ENCODE measurements around the gene CCDC27.

Gene CCDC27

DNA sequence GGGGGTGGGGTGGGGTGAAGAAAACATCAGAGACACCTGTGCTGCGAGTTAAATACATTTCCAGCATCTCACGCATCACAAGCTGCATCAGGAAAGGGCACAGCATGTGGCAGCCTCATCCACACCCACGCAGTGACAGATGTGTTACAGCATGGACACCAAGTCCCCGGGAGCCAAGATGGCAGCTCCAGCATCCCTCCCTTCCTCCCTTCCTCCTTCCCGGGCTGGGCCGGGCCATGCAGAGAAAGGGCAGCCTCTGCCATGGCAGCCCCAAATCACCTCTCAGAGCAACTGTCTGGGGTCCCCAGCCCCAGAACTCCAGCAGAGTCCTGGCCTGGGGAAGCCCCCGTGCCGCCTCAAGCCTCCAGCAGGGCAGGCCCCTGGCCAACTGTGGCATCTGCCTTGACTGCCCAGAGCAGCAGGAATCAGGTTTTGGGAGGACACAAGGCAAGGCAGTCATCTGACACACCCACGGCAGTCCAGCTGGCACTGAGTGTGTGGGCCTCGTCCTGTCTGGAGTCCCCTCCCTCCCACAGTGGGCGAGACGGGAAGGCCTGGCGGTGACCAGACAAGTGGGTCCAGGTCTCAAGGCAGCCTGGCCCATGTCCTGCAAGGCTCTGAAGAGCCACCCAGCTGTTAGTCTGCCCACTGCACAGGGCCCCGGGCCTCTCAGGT, 26.5 kb downstream of the CCDC27 start:
- Mint-ChIP-seq H3K4me3 (no peak overlapping the region), H3K9me3 (no peaks in the 10 kb centered on the region), H3K36me3 (ENCODE audit: low read depth) (peaks cover 18% of the 10 kb centered on the region)

DNA sequence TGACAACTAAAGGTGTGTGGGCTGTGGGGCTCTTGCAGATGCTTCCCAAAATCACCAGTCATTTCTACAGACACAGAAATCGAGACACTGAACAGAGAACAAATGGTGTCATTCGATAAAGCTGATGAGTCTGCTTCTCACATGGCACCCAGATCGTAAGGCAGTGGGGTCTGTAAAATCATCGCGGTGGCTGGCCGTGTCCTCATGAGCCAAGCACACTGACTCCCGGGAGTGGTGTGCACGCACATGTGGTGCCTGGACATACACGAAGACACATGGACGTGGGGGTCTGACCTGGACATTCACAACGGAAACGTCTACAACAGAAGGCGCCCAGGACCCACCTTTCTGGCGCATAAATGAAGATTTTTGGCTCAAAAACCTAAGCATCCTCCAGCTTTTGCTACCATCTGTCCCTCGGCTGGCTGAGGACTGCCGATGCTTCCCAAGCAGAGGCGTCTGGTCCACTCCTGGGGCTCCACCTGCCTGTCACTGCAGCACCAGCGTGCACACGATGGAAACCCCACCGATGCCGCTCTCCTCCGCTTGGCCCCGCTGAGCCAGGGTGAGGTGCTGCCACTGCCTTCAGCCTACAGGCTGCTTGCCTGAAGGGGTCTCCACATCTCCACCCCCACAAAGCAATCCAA, 27.1 kb downstream of the CCDC27 start:
- no peak overlapping the region for H3K27ac Mint-ChIP-seq
- peaks cover 2% of the 10 kb centered on the region for H3K4me1 Mint-ChIP-seq (ENCODE audit: low read depth)
- no peaks in the 10 kb centered on the region for H3K27me3 Mint-ChIP-seq (ENCODE audit: low read depth)
- no peaks in the 10 kb centered on the region for H3K9me3 Mint-ChIP-seq
- H3K36me3 Mint-ChIP-seq (ENCODE audit: low read depth): peaks cover 22% of the 10 kb centered on the region
- no peak overlapping the region for H3K4me3 Mint-ChIP-seq

More for the DNA sequence above, 26.5 kb downstream of the CCDC27 start:
- H3K4me1 Mint-ChIP-seq (ENCODE audit: low read depth): peaks cover 2% of the 10 kb centered on the region
- H3K27ac Mint-ChIP-seq: no peak overlapping the region
- H3K27me3 Mint-ChIP-seq (ENCODE audit: low read depth): no peaks in the 10 kb centered on the region

DNA sequence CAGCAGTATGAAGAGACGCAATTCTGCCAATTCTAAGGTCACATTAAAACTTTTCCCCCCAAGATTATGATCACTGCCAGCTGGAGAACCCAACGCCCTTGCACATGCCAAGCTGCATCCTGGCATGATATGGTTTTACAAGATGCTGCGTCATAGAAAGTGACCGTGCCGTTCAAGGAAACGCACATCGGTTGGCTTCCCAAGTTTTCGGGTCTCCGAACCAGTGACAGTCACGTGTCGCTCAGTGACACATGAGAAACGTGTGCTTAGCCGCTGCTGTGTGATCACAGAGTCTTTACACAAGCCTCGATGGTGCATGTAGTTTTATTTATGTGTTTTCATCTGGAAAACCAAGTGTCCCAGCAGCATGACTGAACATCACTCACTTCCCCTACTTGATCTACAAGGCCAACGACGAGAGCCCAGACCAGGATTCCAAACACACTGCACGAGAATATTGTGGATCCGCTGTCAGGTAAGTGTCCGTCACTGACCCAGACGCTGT, 27.7 kb downstream of the CCDC27 start:
- Mint-ChIP-seq H3K27me3 (ENCODE audit: low read depth) (no peaks in the 10 kb centered on the region), H3K27ac (no peak overlapping the region), H3K4me1 (ENCODE audit: low read depth) (peaks cover 2% of the 10 kb centered on the region), H3K4me3 (no peak overlapping the region), H3K9me3 (no peaks in the 10 kb centered on the region), H3K36me3 (ENCODE audit: low read depth) (peaks cover 27% of the 10 kb centered on the region)

DNA sequence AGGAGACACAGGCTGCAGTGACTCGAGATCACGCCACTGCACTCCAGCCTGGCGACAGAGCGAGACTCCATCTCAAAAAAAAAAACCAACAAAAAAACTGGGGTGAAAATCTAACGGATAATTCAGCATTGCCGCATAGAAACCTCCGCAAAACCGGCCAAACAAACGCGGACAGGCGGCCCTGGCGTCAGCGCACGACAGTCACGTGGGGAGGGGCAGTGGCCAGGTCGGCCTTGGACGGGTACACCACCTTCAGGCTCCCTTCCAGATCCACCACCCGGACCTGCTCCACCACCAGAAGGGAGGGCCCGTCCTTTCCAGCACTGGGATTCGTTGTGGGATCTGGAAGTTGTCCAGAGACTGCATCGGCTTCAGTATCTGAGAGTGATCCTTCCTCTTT, 28.7 kb downstream of the CCDC27 start:
- H3K9me3 Mint-ChIP-seq: no peaks in the 10 kb centered on the region
- no peaks in the 10 kb centered on the region for H3K4me1 Mint-ChIP-seq (ENCODE audit: low read depth)
- H3K4me3 Mint-ChIP-seq: no peak overlapping the region
- peaks cover 33% of the 10 kb centered on the region for H3K36me3 Mint-ChIP-seq (ENCODE audit: low read depth)
- no peak overlapping the region for H3K27ac Mint-ChIP-seq
- H3K27me3 Mint-ChIP-seq (ENCODE audit: low read depth): no peaks in the 10 kb centered on the region

DNA sequence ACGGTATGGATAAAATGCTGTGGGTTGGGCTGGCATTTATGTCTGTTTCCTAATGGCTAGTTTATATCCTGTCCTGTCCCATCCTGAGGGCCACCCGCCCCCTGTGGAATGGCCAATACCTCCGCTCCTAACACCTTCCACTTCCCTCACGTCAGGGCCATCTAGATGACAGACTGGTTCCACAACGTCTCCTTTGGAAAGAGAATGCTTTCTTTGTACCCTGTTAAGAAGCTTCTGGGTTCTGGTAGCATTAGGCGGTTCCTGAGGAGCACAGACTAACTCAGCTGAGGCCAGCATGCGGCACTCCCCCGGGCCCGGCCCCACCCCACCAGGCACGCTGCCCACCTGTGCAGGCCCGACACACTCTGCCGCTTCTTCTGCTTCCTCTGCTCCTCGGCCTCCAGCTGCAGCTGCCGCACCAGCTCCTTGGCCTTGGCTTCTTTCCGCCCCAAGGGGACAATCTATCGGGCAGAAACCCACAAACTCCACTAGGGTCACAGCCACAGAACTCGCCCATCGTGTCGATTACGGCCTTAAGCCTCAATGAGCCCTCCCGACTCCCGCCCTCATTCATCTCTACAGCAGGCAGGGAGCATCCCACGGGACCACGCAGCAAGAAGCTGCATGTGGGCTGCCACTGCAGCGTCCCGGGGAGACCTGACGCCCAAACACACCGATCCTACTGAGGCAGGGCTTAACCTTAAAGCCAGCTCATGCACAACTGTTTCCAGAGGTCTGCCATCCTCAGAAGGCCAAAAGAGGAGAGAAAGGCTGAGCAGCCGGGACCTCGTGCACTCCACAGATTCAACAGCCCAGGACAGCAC, 31.6 kb downstream of the CCDC27 start:
- no peak overlapping the region for H3K4me3 Mint-ChIP-seq
- H3K4me1 Mint-ChIP-seq (ENCODE audit: low read depth): peaks cover 14% of the 10 kb centered on the region
- no peaks in the 10 kb centered on the region for H3K9me3 Mint-ChIP-seq
- no peak overlapping the region for H3K27ac Mint-ChIP-seq
- no peaks in the 10 kb centered on the region for H3K27me3 Mint-ChIP-seq (ENCODE audit: low read depth)
- peaks cover 39% of the 10 kb centered on the region for H3K36me3 Mint-ChIP-seq (ENCODE audit: low read depth)

DNA sequence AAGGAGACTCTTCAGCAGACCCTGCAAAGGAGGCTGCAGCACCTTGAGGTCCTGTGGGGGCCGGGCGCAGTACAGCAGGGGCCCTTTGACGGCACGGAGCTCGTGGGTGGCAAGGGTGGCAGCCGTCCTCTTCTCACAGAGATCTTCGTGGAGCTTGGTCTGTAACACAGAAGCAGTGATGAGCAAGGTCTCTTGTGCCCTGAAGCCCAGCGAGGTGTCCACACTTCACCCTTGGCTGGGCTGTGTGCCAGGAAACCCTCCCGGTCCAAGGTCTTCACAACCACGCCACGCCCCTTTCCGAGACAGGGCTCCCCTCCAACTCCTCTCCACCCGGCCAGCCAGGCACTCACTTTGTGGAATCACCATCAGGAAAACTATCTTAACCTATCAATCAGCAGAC, 32.8 kb downstream of the CCDC27 start:
- H3K27ac Mint-ChIP-seq: no peak overlapping the region
- H3K27me3 Mint-ChIP-seq (ENCODE audit: low read depth): no peaks in the 10 kb centered on the region
- no peaks in the 10 kb centered on the region for H3K9me3 Mint-ChIP-seq
- H3K36me3 Mint-ChIP-seq (ENCODE audit: low read depth): peaks cover 34% of the 10 kb centered on the region
- peaks cover 14% of the 10 kb centered on the region for H3K4me1 Mint-ChIP-seq (ENCODE audit: low read depth)
- no peak overlapping the region for H3K4me3 Mint-ChIP-seq

DNA sequence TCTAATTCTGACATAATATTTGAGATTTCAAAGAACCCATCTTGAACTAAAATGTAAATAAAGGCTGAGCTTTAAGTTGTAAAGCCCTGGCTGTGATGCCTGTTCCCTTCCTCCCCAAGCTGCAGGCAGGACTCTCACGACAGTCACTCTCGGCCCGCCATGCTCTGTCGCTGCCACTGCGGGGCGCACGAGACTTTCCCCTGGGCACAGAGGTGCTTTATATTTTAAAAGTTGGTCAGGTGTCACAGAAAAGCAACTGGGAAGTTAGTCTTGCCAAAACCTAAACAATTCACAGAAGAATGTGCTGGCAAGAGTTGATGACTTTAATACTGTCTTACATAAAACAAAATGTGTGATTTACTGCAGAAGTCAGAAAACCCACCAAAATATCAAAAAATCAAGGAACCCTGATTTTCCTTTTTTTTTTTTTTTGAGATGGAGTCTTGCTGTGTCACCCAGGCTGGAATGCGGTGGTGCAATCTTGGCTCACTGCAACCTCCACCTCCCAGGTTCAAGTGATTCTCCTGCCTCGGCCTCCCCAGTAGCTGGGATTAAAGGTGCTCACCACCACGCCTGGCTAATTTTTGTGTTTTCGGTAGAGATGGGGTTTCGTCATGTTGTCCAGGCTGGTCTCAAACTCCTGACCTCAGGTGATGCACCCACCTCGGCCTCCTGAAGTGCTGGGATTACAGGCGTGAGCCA, 33.4 kb downstream of the CCDC27 start:
- H3K4me3 Mint-ChIP-seq: no peak overlapping the region
- no peak overlapping the region for H3K27ac Mint-ChIP-seq
- peaks cover 29% of the 10 kb centered on the region for H3K36me3 Mint-ChIP-seq (ENCODE audit: low read depth)
- no peaks in the 10 kb centered on the region for H3K27me3 Mint-ChIP-seq (ENCODE audit: low read depth)
- H3K9me3 Mint-ChIP-seq: no peaks in the 10 kb centered on the region
- peaks cover 14% of the 10 kb centered on the region for H3K4me1 Mint-ChIP-seq (ENCODE audit: low read depth)

DNA sequence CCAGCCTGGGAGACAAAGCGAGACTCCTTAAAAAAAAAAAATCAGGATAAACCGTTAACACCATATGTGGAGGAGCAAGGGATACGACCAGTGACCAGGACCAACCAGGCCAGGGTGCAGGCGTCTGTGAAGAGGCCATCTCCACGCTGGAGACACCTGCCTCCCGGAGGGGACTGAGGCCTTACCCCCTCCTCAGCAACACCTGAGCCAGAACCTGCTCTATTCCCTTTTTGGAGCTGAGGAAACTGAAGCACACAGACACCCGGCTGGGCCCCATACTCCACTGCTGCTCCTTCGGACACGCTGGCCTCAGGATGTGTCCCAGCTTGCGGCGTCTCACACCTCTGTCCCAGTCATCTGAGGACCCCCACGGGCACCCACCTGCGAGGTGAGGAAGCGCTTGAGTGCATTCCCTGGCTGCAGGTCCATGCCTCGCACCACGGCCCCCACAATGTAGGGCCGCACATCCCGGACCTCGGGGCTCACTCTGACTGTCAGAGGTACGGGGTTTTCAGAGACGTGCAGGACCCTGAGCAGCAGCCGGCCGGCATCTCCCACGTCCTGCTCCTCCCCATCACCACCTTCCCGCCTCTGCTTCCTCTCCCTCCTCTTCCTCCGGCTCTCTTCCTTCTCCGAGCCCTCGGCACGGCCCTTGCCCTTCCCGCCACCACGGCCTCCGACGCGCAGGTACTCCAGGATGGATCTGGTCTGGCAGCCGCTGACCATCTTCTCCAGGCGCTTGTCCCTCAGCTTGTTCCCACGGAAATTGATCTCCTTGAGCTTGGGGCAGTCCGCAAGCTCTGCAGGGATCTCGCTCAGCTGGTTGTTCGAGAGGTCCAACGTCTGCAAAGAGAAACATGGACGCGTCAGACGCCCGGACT, 34.5 kb downstream of the CCDC27 start:
- Mint-ChIP-seq H3K27me3 (ENCODE audit: low read depth) (no peaks in the 10 kb centered on the region), H3K4me3 (no peak overlapping the region), H3K27ac (peak overlapping the region; percentile 49), H3K4me1 (ENCODE audit: low read depth) (peaks cover 14% of the 10 kb centered on the region), H3K36me3 (ENCODE audit: low read depth) (peaks cover 25% of the 10 kb centered on the region), H3K9me3 (no peaks in the 10 kb centered on the region)

DNA sequence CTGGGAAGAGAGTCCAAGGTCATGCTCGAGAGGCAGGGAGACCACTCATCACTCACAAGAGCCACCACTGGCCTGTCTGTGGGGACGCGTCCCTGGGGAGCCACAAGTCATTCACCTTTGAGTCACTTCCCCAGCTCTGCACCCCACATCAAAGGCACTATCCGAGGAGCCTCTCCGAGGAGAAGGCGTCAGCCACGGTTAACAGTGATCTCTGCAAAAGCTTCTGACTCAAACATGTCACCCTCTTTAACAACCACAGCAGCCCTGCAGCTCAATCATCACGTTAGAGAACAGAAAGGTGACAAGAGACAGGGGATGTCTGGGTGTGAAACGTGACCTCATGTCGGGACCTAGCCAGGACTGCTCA, 35.1 kb downstream of the CCDC27 start:
- Mint-ChIP-seq H3K27ac (peak overlapping the region; percentile 49), H3K27me3 (ENCODE audit: low read depth) (no peaks in the 10 kb centered on the region), H3K4me3 (no peak overlapping the region), H3K9me3 (no peaks in the 10 kb centered on the region), H3K4me1 (ENCODE audit: low read depth) (peaks cover 14% of the 10 kb centered on the region), H3K36me3 (ENCODE audit: low read depth) (peaks cover 25% of the 10 kb centered on the region)

DNA sequence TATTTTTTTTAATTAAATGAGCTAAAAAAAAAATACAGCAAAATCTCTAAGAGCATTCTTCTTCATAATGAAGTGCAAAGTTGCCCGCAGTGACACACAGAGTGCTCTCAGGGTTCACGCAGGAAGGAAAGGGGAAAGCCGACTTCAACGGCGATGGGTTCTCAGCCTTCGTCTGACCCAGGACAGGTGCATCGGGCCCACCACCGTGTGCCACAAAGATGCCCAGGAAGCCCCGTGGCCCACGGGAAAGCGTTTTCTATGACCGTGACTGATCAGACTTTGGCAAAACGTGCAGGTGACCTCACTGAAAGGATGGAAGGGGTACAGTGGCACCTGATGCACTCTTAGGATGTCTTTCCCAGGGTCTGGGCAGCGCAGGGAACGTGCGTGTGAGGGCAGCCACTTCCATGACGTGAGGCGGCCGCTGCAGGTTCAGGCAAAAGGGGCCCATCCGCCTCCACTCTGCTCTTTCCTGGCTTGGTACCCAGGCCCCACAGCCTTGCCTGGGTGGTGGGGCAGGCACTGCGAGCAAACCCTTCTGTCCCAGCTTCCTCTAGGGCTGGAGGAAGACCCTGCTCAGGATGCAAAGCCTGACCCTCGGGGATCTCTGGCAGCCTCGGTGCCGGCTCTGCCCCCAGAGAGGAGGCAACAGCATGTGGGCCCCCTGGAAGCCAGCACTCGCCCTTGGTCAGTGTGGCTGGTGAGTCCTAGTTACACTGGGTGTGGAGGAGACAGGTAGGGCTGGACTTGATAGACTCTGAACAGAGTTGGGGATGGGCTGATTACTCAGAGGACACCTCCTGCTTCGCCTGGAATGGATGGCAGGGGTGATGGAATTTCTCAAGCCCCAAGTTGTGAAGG, 35.7 kb downstream of the CCDC27 start:
- Mint-ChIP-seq H3K27me3 (ENCODE audit: low read depth) (no peaks in the 10 kb centered on the region), H3K27ac (peak overlapping the region; percentile 49), H3K4me1 (ENCODE audit: low read depth) (peaks cover 14% of the 10 kb centered on the region), H3K4me3 (no peak overlapping the region), H3K36me3 (ENCODE audit: low read depth) (peaks cover 21% of the 10 kb centered on the region), H3K9me3 (no peaks in the 10 kb centered on the region)

DNA sequence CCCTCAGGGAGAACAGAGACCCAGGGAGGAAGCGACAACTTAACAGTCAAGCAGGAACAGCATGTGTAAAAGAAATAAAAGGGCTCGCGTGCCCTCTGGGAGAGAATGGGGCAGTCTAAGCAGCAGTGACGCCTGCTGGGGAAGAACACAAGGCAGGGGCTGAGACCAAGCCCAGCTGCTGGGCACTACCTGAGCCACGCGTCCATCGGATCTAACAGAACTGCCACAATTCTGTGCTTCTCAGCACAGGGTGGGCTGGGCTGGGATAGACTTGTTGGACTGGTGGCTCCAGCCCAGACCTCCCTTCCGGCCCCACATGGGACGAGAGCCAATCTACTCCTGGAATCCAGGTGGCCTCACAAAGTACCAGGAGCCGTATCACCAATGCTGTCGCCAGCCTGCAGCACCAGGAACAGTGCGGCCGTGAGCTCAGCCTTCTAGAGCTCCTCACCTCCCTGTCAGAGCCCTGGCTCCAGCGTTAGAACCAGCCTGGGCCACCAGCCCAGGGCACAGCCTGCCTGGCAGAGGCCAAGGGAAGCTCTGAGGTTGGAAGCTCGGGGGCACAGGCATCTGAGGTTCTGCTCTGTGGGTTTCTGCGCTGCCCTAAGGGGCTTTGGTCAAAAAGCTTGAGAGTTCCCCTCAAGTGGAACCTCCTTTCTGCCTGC, 36.6 kb downstream of the CCDC27 start:
- peaks cover 21% of the 10 kb centered on the region for H3K36me3 Mint-ChIP-seq (ENCODE audit: low read depth)

DNA sequence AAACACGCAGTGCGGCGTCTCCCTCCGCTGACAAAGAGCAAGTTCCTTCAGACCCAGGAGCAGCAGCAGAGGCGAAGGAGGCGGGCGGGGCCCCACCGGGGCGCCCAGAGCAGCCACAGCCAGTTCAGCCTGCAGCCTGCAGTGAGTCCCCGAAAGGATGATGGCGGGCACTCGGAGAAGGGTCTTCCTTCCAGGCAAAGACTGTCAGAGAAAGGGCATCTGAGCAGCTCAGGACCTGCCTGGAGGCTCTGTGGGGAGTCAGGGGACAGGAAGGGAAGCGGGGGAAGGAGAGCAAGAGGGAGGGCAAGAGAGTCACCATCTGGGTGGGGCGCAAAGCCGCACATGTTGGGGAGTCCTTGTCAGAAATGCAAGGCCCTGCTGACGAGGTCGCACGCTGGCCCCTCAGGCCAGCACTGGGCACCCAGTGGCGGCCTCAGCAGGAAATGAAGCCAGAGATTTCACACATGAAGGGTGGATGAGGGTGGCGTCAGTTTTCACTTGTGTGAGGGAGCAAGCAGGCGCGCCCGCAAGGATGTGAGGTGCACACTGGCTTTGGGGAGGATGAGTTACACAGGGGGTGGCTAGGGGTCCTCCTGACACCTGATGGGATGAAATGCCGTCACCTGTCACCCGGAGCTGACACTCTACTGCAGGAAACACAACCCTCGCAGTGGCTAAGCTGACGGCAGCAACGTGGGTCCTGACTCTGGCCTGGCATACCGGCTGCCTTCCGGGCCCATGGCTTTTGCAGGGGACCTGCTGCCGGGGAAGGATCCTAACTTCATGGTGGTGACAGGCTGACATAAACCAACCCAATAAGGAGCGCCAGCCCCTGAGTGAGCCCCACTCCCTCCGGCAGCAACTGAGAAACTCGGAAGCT, 37.4 kb downstream of the CCDC27 start:
- Mint-ChIP-seq H3K4me1 (ENCODE audit: low read depth) (peaks cover 20% of the 10 kb centered on the region), H3K27ac (no peak overlapping the region), H3K27me3 (ENCODE audit: low read depth) (no peaks in the 10 kb centered on the region)

More for the DNA sequence above, 36.6 kb downstream of the CCDC27 start:
- Mint-ChIP-seq H3K27me3 (ENCODE audit: low read depth) (no peaks in the 10 kb centered on the region), H3K27ac (no peak overlapping the region), H3K4me3 (no peak overlapping the region), H3K4me1 (ENCODE audit: low read depth) (peaks cover 17% of the 10 kb centered on the region), H3K9me3 (no peaks in the 10 kb centered on the region)

More for the DNA sequence above, 37.4 kb downstream of the CCDC27 start:
- Mint-ChIP-seq H3K4me3 (no peak overlapping the region), H3K36me3 (ENCODE audit: low read depth) (peaks cover 15% of the 10 kb centered on the region), H3K9me3 (no peaks in the 10 kb centered on the region)
